Upper lobe of right lung (tissue), 1 donor: ENCODE data around the gene SH3D19. TPM values are rescaled to one million over a fixed set of nuclear protein-coding genes. Genes with fewer than 3 reads are reported as not detected.
"Not testable (repeated sequence)": the region's sequence is repeated elsewhere in the genome, so short reads cannot be mapped to it uniquely, and the experiment has no call there.

Experiments
- ATAC-seq: fragments of 200-7000 bp; cut with Tn5 transposase; one replicate; pipeline ENCODE4 v1.9.1; 2020; ENCODE audit warnings: mild to moderate bottlenecking, moderate library complexity
- DNase-seq: peaks from one replicate; pipeline ENCODE4 v3.0.0-alpha.2; 2020
- H3K27ac ChIP-seq: fragments of 200-600 bp; one replicate; pipeline ENCODE4 v1.8.0; 2022
- H3K27me3 ChIP-seq: fragments of 200-600 bp; one replicate; pipeline ENCODE4 v1.8.0; 2022; ENCODE audit warnings: mild to moderate bottlenecking
- H3K36me3 ChIP-seq: fragments of 200-600 bp; one replicate; pipeline ENCODE4 v1.8.0; 2022
- H3K4me1 ChIP-seq: fragments of 200-600 bp; one replicate; pipeline ENCODE4 v1.8.0; 2022
- H3K4me3 ChIP-seq: fragments of 200-600 bp; one replicate; pipeline ENCODE4 v1.8.0; 2022; ENCODE audit warnings: mild to moderate bottlenecking
- H3K9me3 ChIP-seq: fragments of 200-600 bp; one replicate; pipeline ENCODE4 v1.8.0; 2022
- intact Hi-C: fragments of 100-400 bp; cut with DNase I; formaldehyde crosslinking; loops from one replicate; pipeline ENCODE4 v1.11.0; 2022
- total RNA-seq: library from RNA; stranded (reverse); fragmentation: NEBNext Ultra II Directional; extraction: Animal tissue kit (Norgen Biotek cat#: 25700); gene quantifications from one replicate; pipeline ENCODE4 v1.2.1, GENCODE V29; 2021
- TF ChIP-seq, protein P1 (sequence below): fragments of 200-600 bp; IDR thresholded peaks from one replicate; pipeline ENCODE4 v1.8.0; 2022; ENCODE audit warnings: antibody characterized with exemption
- donor health status: DM: no; HTN: yes; CAD: no; lungs with severe emphysema.

SH3D19 gene
- total RNA-seq, 1 donor from 2014 or later, result 125 TPM

DNA sequence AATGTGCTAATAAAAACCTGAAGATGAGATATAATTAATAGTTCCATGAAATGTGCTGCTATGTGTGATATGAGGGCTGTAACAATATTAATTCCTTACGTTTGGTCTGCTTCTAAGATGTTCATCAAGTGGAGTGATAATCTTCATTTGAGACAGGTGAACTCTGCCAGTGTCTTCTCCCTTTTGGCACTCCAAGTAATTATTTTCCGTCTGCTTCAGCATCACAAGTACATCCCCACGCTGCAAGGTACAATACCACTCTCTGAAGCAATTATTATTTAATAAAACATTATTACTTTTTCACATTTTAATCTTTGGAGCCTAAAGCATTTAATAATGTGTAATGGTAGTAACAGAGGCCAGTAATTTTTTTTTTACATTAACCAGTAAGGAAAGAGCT is 181.6 kb downstream of the SH3D19 start:
- no peak for ATAC-seq
- Histone ChIP-seq H3K4me3 (no peak overlapping the region), H3K27ac (no peak overlapping the region), H3K27me3 (no peaks in the 10 kb centered on the region), H3K36me3 (peaks cover 76% of the 10 kb centered on the region), H3K9me3 (no peaks in the 10 kb centered on the region), H3K4me1 (no peaks in the 10 kb centered on the region)
- TF ChIP-seq, protein P1, sequence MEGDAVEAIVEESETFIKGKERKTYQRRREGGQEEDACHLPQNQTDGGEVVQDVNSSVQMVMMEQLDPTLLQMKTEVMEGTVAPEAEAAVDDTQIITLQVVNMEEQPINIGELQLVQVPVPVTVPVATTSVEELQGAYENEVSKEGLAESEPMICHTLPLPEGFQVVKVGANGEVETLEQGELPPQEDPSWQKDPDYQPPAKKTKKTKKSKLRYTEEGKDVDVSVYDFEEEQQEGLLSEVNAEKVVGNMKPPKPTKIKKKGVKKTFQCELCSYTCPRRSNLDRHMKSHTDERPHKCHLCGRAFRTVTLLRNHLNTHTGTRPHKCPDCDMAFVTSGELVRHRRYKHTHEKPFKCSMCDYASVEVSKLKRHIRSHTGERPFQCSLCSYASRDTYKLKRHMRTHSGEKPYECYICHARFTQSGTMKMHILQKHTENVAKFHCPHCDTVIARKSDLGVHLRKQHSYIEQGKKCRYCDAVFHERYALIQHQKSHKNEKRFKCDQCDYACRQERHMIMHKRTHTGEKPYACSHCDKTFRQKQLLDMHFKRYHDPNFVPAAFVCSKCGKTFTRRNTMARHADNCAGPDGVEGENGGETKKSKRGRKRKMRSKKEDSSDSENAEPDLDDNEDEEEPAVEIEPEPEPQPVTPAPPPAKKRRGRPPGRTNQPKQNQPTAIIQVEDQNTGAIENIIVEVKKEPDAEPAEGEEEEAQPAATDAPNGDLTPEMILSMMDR, result no peak
- no peak for DNase-seq
- intact Hi-C loops, result no loop called here

DNA sequence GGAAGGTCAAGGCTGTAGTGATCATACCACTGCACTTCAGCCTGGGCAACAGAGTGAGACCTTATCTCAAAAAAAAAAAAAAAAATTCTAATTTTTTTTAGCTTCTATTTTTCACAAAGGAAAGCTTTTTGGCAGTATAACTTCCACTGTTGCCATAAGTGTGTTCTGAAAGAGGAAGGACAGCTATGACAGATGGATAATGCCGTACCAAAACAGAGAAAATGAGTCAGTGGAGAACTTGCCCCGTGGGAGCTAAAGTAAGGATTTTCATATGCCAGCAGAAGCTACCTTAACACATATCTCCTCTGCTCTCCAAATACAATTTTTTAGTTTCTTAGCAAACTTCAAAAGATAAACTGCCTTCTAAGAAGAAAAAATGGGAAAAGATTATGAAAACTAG is 182.2 kb downstream of the SH3D19 start:
- Histone ChIP-seq H3K36me3 (peaks cover 72% of the 10 kb centered on the region), H3K9me3 (no peaks in the 10 kb centered on the region), H3K27me3 (no peaks in the 10 kb centered on the region), H3K27ac (no peak overlapping the region), H3K4me3 (no peak overlapping the region), H3K4me1 (no peaks in the 10 kb centered on the region)
- no peak for DNase-seq
- intact Hi-C loops, result no loop called here
- ATAC-seq, result no peak
- TF ChIP-seq, protein P1, result no peak

DNA sequence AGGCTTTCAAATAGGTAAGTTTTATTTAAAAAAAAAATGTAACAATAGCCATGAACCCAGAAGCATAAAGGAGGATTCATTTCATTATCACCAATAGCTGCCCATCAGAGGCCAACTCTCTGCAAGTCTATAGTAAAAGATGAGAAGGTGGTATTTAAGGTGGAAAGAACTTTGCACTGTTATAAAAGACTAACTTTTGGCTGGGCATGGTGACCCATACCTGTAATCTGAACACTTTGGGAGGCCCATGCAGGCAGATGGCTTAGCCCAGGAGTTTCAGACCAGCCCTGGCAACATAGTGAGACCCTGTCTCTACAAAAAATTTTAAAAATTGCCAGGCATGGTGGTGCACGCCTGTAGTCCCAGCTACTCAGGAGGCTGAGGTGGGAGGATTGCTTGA is 182.6 kb downstream of the SH3D19 start:
- TF ChIP-seq, protein P1, result no peak
- no peak for ATAC-seq
- intact Hi-C loops, result no loop called here

DNA sequence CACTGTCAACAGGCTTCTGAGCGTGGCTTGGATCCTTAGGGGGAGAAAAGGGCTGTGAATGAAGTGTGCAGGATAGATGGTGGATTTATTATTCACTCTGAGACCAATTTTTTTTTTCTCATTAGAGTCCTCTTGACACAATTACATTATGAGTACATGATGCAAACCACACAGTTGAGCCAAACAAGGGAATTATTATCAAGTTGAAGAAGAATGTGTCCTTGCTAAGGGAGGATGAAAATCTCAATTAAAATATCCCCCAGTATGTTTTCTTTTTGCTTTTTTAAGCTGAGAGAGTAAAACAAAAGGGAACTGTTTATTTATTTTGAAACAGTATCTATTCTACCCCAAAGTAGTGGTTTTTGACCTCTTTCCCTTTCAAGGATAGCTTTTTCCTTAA is 185.6 kb downstream of the SH3D19 start:
- Histone ChIP-seq H3K27ac (no peak overlapping the region), H3K9me3 (no peaks in the 10 kb centered on the region), H3K4me1 (no peaks in the 10 kb centered on the region), H3K4me3 (no peak overlapping the region), H3K27me3 (no peaks in the 10 kb centered on the region), H3K36me3 (peaks cover 67% of the 10 kb centered on the region)
- intact Hi-C loops, result no loop called here
- DNase-seq (no peak), ATAC-seq (no peak)
- TF ChIP-seq, protein P1, result no peak

More for the DNA sequence above, 182.6 kb downstream of the SH3D19 start:
- Histone ChIP-seq H3K27me3 (no peaks in the 10 kb centered on the region), H3K4me1 (no peaks in the 10 kb centered on the region), H3K4me3 (no peak overlapping the region), H3K9me3 (no peaks in the 10 kb centered on the region), H3K36me3 (peaks cover 72% of the 10 kb centered on the region), H3K27ac (no peak overlapping the region)
- no peak for DNase-seq

DNA sequence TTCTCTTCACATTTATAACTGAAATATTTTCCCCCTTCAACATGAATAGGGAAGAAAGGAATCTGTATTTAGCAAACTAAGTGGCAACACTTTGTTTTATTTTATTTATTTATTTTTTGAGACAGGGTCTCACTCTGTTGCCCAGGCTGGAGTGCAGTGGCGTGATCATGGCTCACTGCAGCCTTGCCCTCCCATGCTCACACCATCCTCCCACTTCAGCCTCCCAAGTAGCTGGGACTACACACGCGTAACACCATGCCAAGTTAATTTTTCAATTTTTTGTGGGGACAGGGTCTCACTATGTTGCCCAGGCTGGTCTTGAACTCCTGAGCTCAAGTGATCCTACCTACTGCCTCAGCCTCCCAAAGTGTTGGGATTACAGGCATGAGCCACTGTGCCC is 189.4 kb downstream of the SH3D19 start:
- DNase-seq, ATAC-seq, intact Hi-C loops, H3K27ac ChIP-seq, H3K27me3 ChIP-seq, H3K9me3 ChIP-seq, H3K4me1 ChIP-seq, H3K4me3 ChIP-seq: not testable (repeated sequence)
- peaks cover 78% of the 10 kb centered on the region for H3K36me3 ChIP-seq

DNA sequence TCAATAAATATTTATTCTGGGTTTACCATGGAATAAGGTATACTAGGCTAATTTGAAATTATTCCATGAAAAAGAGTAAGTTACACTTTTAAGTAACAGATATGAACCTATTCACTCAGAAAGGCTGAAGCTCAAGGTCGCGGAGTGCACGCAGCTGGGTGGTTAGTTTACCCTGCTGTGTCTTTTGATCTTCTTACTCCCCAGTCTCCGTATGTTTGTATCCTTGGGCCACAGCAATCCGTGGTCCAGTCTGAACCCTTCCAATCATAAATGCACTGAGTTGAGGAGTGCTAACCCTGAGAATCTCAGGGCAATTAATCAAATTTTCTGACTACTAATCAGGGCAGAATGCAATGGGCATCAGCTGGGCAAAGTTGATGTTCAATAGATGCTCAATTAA is 192.1 kb downstream of the SH3D19 start:
- TF ChIP-seq, protein P1, result no peak
- DNase-seq, result no peak
- Histone ChIP-seq H3K27ac (no peak overlapping the region), H3K4me3 (no peak overlapping the region), H3K4me1 (no peaks in the 10 kb centered on the region), H3K36me3 (peaks cover 78% of the 10 kb centered on the region), H3K27me3 (no peaks in the 10 kb centered on the region), H3K9me3 (no peaks in the 10 kb centered on the region)
- ATAC-seq, result no peak
- intact Hi-C loops, result no loop called here
